SHP77 (cell line): ENCODE measurements around the gene SERTAD3.
A peak's percentile ranks its signal among the peaks of the same experiment; 100 is the strongest.
"Not testable (repeated sequence)": the region's sequence is repeated elsewhere in the genome, so short reads cannot be mapped to it uniquely, and the experiment has no call there.

Source experiments
- DNase-seq, 2 experiments: peaks; one replicate each; lab custom pipeline; 2025; lab: John Stamatoyannopoulos, UW

Gene SERTAD3

GRCh38 chr19:40457953-40458596, 13.9 kb upstream of the SERTAD3 start:
- no peak for DNase-seq

- DNase-seq, result no peak
Measured at GRCh38 chr19:40457048-40457447, 12.9 kb upstream of the SERTAD3 start.

GRCh38 chr19:40453943-40454342, 9.8 kb upstream of the SERTAD3 start:
- DNase-seq, result not testable (repeated sequence)

- no peak for DNase-seq
Measured at GRCh38 chr19:40453151-40453735, 9.1 kb upstream of the SERTAD3 start.

GRCh38 chr19:40452016-40452415, 7.9 kb upstream of the SERTAD3 start:
- DNase-seq, result no peak

GRCh38 chr19:40450664-40451063, 6.5 kb upstream of the SERTAD3 start:
- DNase-seq, result no peak

- DNase-seq, result no peak
Measured at GRCh38 chr19:40449506-40449905, 5.4 kb upstream of the SERTAD3 start.

GRCh38 chr19:40446263-40446784, 2.2 kb upstream of the SERTAD3 start:
- no peak for DNase-seq

GRCh38 chr19:40445780-40446262, 1.7 kb upstream of the SERTAD3 start:
- no peak for DNase-seq

GRCh38 chr19:40444825-40445312, 734 bp upstream of the SERTAD3 start:
- DNase-seq, result no peak

GRCh38 chr19:40443131-40443999, 770 bp downstream of the SERTAD3 start:
- peak; percentile 100 for DNase-seq

GRCh38 chr19:40442328-40443130, 1.6 kb downstream of the SERTAD3 start:
- no peak for DNase-seq

GRCh38 chr19:40441719-40442253, 2.3 kb downstream of the SERTAD3 start:
- no peak for DNase-seq

- no peak for DNase-seq
Measured at GRCh38 chr19:40438284-40438683, 5.9 kb downstream of the SERTAD3 start.

- DNase-seq, result peak; percentile 89 to 92
Measured at GRCh38 chr19:40433391-40434216, 10.5 kb downstream of the SERTAD3 start.

GRCh38 chr19:40432760-40433159, 11.4 kb downstream of the SERTAD3 start:
- DNase-seq, result not testable (repeated sequence)

GRCh38 chr19:40431698-40432097, 12.4 kb downstream of the SERTAD3 start:
- DNase-seq, result no peak

GRCh38 chr19:40430242-40430641, 13.9 kb downstream of the SERTAD3 start:
- not testable (repeated sequence) for DNase-seq

GRCh38 chr19:40428197-40428596, 15.9 kb downstream of the SERTAD3 start:
- not testable (repeated sequence) for DNase-seq
